GM23338 (cell line): Measurements from ENCODE around the gene HTR1B. TPM values are rescaled to one million over a fixed set of nuclear protein-coding genes. Genes with fewer than 3 reads are reported as not detected.

Source experiments
- ATAC-seq: fragments of 200-7000 bp; cut with Tn5 transposase; 3 replicates; pipeline ENCODE4 v1.9.1; 2020
- DNase-seq: peaks from one replicate; pipeline ENCODE4 v3.0.0-alpha.2; 2015; ENCODE audit warnings: low spot score
- H2AFZ ChIP-seq: fragments of 200-600 bp; sonication (generic); 2 replicates; pipeline ENCODE4 v1.8.0; 2016; ENCODE audit warnings: antibody characterized with exemption, mild to moderate bottlenecking, moderate library complexity
- H3F3A ChIP-seq: fragments of 200-600 bp; sonication (generic); replicated peaks from 2 replicates; pipeline ENCODE4 v1.8.0; 2017; ENCODE audit warnings: antibody characterized with exemption, mixed run types, low read depth
- H3K27ac ChIP-seq: fragments of 200-600 bp; sonication (generic); 2 replicates; pipeline ENCODE4 v1.6.1; 2016; ENCODE audit warnings: low read depth
- H3K27me3 ChIP-seq: fragments of 200-600 bp; sonication (generic); 2 replicates; pipeline ENCODE4 v1.8.0; 2016; ENCODE audit warnings: mild to moderate bottlenecking, mixed run types, moderate library complexity; ENCODE audit not compliant: insufficient read depth
- H3K36me3 ChIP-seq: fragments of 200-600 bp; sonication (generic); 2 replicates; pipeline ENCODE4 v1.8.0; 2016; ENCODE audit warnings: mild to moderate bottlenecking; ENCODE audit not compliant: insufficient read depth
- H3K4me1 ChIP-seq: fragments of 200-600 bp; sonication (generic); 2 replicates; pipeline ENCODE4 v1.8.0; 2016; ENCODE audit warnings: mild to moderate bottlenecking, moderate library complexity; ENCODE audit not compliant: insufficient read depth
- H3K4me2 ChIP-seq: fragments of 200-600 bp; sonication (generic); 2 replicates; pipeline ENCODE4 v1.7.1; 2017; ENCODE audit warnings: mixed run types
- H3K4me3 ChIP-seq: fragments of 200-600 bp; sonication (generic); 2 replicates; pipeline ENCODE4 v1.6.1; 2016; ENCODE audit warnings: mixed run types
- H3K79me2 ChIP-seq: fragments of 200-600 bp; sonication (generic); replicated peaks from 2 replicates; pipeline ENCODE4 v1.8.0; 2017; ENCODE audit warnings: mild to moderate bottlenecking; ENCODE audit not compliant: insufficient read depth
- H3K9me2 ChIP-seq: fragments of 200-600 bp; sonication (generic); 2 replicates; pipeline ENCODE4 v1.8.0; 2017; ENCODE audit not compliant: insufficient read depth
- H4K20me1 ChIP-seq: fragments of 200-600 bp; sonication (generic); replicated peaks from 2 replicates; pipeline ENCODE4 v1.8.0; 2017; ENCODE audit warnings: mild to moderate bottlenecking; ENCODE audit not compliant: insufficient read depth
- H3K27ac Mint-ChIP-seq: 2 replicates; pipeline ENCODE4 v1.8.0; 2020; ENCODE audit warnings: inconsistent platforms, mild to moderate bottlenecking, moderate library complexity, mixed read lengths
- H3K27me3 Mint-ChIP-seq: 3 replicates; pipeline ENCODE4 v1.8.0; 2022; ENCODE audit warnings: low read depth, mild to moderate bottlenecking, moderate library complexity, mixed read lengths, inconsistent platforms; ENCODE audit not compliant: insufficient read depth, poor library complexity
- H3K36me3 Mint-ChIP-seq: 3 replicates; pipeline ENCODE4 v1.8.0; 2021; ENCODE audit warnings: low read depth, mild to moderate bottlenecking, inconsistent platforms, moderate library complexity, mixed read lengths
- H3K4me1 Mint-ChIP-seq: 3 replicates; pipeline ENCODE4 v1.8.0; 2020; ENCODE audit warnings: mild to moderate bottlenecking, inconsistent platforms, mixed read lengths
- H3K4me3 Mint-ChIP-seq: 3 replicates; pipeline ENCODE4 v1.8.0; 2021; ENCODE audit warnings: moderate library complexity, mild to moderate bottlenecking, inconsistent platforms, mixed read lengths
- H3K9me3 Mint-ChIP-seq: 3 replicates; pipeline ENCODE4 v1.8.0; 2020; ENCODE audit warnings: moderate library complexity, mild to moderate bottlenecking, inconsistent platforms, mixed read lengths
- CREB1 ChIP-seq: fragments of 250-450 bp; sonication (Bioruptor Pico); IDR thresholded peaks from 2 replicates; pipeline ENCODE4 v1.5.0; 2020; ENCODE audit warnings: low read depth, mild to moderate bottlenecking, moderate library complexity
- JUNB ChIP-seq: IDR thresholded peaks from one replicate; pipeline ENCODE4 v1.6.1; 2016; ENCODE audit warnings: antibody characterized with exemption; ENCODE audit not compliant: unreplicated experiment
- NANOG ChIP-seq: IDR thresholded peaks from 2 replicates; pipeline ENCODE4 v1.6.1; 2016; ENCODE audit warnings: antibody characterized with exemption, borderline replicate concordance
- POLR2AphosphoS5 ChIP-seq: IDR thresholded peaks from 2 replicates; pipeline ENCODE4 v1.6.1; 2016; ENCODE audit warnings: antibody characterized with exemption, low read depth
- polyA plus RNA-seq: library from polyadenylated mRNA; unstranded; fragments of >200 nt; fragmentation: Nextera tagmentation; extraction: Ambion mirVana; gene quantifications from 2 replicates; pipeline ENCODE4 v1.2.1, GENCODE V29; 2016
- total RNA-seq: library from RNA; depleted of rRNA; stranded (reverse); fragments of >200 nt; shearing (Covaris generic); gene quantifications from 2 replicates; pipeline ENCODE4 v1.2.3, GENCODE V29; 2014
- TF ChIP-seq, protein P1 (sequence below): IDR thresholded peaks from one replicate; pipeline ENCODE4 v1.6.1; 2018; ENCODE audit warnings: antibody characterized with exemption; ENCODE audit not compliant: unreplicated experiment

Gene HTR1B
- total and polyA plus RNA-seq, 2 experiments from 2014 or later, result 0.19 to 0.21 TPM

DNA sequence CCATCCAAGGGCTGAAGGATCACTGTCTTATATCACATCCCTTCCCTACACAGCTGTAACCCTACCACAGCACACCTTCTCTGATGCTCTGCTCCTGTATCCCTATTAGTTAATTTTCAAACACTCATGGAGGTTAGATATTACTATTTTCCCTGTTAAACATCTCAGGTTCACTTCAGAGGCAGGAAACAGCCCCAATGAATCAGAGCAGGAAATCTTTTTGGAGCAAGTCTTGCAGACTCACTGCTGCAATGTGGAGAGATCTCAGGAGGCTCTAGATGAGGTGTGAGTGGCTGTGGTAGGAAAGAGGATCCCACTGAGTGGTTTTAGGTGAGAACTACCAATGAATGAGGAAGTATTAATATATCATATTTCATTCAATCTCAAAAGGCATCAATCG, 19.7 kb upstream of the HTR1B start:
- 0 out of 2 replicates have a peak, but pooled peaks cover 4% of the 10 kb centered on the region for H3K9me2 ChIP-seq
- no peaks in the 10 kb centered on the region for H4K20me1 ChIP-seq
- ATAC-seq (no peak), DNase-seq (no peak)
- no peak overlapping the region for H3K4me3 ChIP-seq
- no peaks in the 10 kb centered on the region for H3F3A ChIP-seq
- Mint-ChIP-seq H3K9me3 (no peaks in the 10 kb centered on the region), H3K36me3 (no peaks in the 10 kb centered on the region), H3K4me1 (peaks cover 7% of the 10 kb centered on the region), H3K27ac (no peak overlapping the region), H3K27me3 (peaks cover 2% of the 10 kb centered on the region), H3K4me3 (no peak overlapping the region)
- no peak overlapping the region for H3K27ac ChIP-seq
- no peak overlapping the region for H3K4me2 ChIP-seq
- H3K36me3 ChIP-seq, result no peaks in the 10 kb centered on the region
- H3K27me3 ChIP-seq, result no peaks in the 10 kb centered on the region
- H3K79me2 ChIP-seq, result no peaks in the 10 kb centered on the region
- no peak overlapping the region for H2AFZ ChIP-seq
- TF ChIP-seq CREB1 (CRISPR knock-in tag), result no peak
- no peak for TF ChIP-seq JUNB
- no peak for TF ChIP-seq POLR2AphosphoS5
- H3K4me1 ChIP-seq, result peaks cover under 1% of the 10 kb centered on the region; the same call in 1 of the 2 replicates

DNA sequence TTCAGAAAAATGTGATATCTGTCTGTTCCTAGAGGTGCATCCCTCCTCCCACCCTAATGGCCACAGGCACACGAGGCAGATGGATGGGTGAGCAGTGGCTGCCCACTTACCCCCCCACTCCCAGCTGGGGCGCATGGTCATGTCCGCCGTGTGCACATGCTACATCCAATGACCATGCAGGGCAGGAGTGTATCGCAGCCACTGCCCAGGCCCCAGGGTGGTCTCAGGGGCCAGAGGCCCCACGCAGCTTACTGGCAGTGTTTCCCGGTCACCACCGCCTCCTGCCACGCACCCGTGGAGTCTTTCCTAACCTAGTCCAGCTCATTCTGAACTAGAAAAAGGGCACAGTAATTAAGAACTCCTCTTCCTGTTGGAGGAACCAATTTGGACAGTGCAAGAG, 11.7 kb upstream of the HTR1B start:
- Histone ChIP-seq H3K36me3 (no peaks in the 10 kb centered on the region), H3F3A (no peaks in the 10 kb centered on the region), H3K27ac (no peak overlapping the region), H3K4me1 (peaks cover 5% of the 10 kb centered on the region; the same call in 1 of the 2 replicates), H3K27me3 (no peaks in the 10 kb centered on the region), H3K4me2 (no peak overlapping the region), H3K4me3 (no peak overlapping the region), H2AFZ (no peak overlapping the region; the same call in 1 of the 2 replicates), H3K9me2 (0 out of 2 replicates have a peak, but pooled peaks cover 7% of the 10 kb centered on the region), H4K20me1 (no peaks in the 10 kb centered on the region), H3K79me2 (no peaks in the 10 kb centered on the region)
- peaks cover 21% of the 10 kb centered on the region for H3K9me3 Mint-ChIP-seq
- peaks cover 15% of the 10 kb centered on the region for H3K4me1 Mint-ChIP-seq
- peaks cover 19% of the 10 kb centered on the region for H3K36me3 Mint-ChIP-seq
- ATAC-seq (no peak), DNase-seq (no peak)
- no peak overlapping the region for H3K4me3 Mint-ChIP-seq
- TF ChIP-seq NANOG (no peak), POLR2AphosphoS5 (no peak)
- TF ChIP-seq, protein P1, sequence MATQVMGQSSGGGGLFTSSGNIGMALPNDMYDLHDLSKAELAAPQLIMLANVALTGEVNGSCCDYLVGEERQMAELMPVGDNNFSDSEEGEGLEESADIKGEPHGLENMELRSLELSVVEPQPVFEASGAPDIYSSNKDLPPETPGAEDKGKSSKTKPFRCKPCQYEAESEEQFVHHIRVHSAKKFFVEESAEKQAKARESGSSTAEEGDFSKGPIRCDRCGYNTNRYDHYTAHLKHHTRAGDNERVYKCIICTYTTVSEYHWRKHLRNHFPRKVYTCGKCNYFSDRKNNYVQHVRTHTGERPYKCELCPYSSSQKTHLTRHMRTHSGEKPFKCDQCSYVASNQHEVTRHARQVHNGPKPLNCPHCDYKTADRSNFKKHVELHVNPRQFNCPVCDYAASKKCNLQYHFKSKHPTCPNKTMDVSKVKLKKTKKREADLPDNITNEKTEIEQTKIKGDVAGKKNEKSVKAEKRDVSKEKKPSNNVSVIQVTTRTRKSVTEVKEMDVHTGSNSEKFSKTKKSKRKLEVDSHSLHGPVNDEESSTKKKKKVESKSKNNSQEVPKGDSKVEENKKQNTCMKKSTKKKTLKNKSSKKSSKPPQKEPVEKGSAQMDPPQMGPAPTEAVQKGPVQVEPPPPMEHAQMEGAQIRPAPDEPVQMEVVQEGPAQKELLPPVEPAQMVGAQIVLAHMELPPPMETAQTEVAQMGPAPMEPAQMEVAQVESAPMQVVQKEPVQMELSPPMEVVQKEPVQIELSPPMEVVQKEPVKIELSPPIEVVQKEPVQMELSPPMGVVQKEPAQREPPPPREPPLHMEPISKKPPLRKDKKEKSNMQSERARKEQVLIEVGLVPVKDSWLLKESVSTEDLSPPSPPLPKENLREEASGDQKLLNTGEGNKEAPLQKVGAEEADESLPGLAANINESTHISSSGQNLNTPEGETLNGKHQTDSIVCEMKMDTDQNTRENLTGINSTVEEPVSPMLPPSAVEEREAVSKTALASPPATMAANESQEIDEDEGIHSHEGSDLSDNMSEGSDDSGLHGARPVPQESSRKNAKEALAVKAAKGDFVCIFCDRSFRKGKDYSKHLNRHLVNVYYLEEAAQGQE, result no peak
- peaks cover 2% of the 10 kb centered on the region for H3K27me3 Mint-ChIP-seq
- no peak overlapping the region for H3K27ac Mint-ChIP-seq

DNA sequence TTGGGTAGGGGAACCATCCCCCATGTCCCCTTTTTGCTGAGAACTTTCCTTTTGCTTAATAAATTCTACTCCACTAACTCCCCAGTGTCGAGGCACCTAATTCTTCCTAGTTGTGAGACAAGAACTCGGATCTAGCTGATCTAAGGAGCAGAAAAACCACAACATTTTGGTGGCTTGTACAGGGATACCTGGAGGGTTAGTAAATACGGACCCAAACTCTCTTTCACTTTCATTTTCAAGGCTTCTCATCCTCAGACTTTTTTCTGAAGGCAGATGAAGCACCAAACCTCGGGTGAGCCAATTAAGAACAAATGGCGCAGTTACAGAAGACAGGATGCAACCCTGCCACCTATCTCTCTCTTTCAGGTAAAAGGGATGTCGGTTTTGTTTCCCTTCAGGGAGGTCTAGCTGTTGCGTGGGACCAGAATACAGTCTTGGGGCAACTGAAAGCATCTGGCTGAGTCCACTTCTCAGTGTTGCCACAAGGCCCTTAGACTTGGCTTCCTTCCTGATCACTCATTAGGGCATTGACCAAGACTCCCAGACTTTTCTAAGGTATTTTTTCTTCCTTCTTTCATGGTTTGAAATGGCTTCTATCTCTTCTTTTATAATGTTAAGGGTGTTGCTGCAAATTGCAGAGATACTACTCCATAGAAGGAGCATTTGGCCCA, 11.1 kb upstream of the HTR1B start:
- H3K36me3 ChIP-seq, result no peaks in the 10 kb centered on the region
- no peaks in the 10 kb centered on the region for H4K20me1 ChIP-seq
- H3K27ac Mint-ChIP-seq, result no peak overlapping the region
- no peak overlapping the region for H3K4me3 Mint-ChIP-seq
- no peak overlapping the region for H3K27ac ChIP-seq
- H3F3A ChIP-seq, result no peaks in the 10 kb centered on the region
- peaks cover 21% of the 10 kb centered on the region for H3K9me3 Mint-ChIP-seq
- DNase-seq, result no peak
- H3K79me2 ChIP-seq, result no peaks in the 10 kb centered on the region
- no peak for ATAC-seq
- H3K9me2 ChIP-seq, result 0 out of 2 replicates have a peak, but pooled peaks cover 5% of the 10 kb centered on the region
- H3K4me3 ChIP-seq, result no peak overlapping the region
- TF ChIP-seq POLR2AphosphoS5, result no peak
- no peaks in the 10 kb centered on the region for H3K27me3 ChIP-seq
- no peak overlapping the region; the same call in 1 of the 2 replicates for H2AFZ ChIP-seq
- peaks cover 15% of the 10 kb centered on the region for H3K4me1 Mint-ChIP-seq
- peaks cover 19% of the 10 kb centered on the region for H3K36me3 Mint-ChIP-seq
- no peak overlapping the region for H3K4me2 ChIP-seq
- peaks cover 5% of the 10 kb centered on the region; the same call in 1 of the 2 replicates for H3K4me1 ChIP-seq
- peaks cover 2% of the 10 kb centered on the region for H3K27me3 Mint-ChIP-seq
